Left kidney (tissue), 2 donors: Measurements from ENCODE around the gene ECEL1. TPM values are rescaled to one million over a fixed set of nuclear protein-coding genes. Genes with fewer than 3 reads are reported as not detected.

Experiments used
- DNase-seq: peaks from one replicate; pipeline ENCODE4 v3.0.0-alpha.2; 2013
- polyA plus RNA-seq: library from polyadenylated mRNA; unstranded; fragments of 120-200 nt; gene quantifications from one replicate; pipeline ENCODE4 v1.2.1, GENCODE V29; 2013; ENCODE audit not compliant: insufficient read length

ECEL1 gene
- polyA plus RNA-seq, 1 donor, result 12.4 TPM

GRCh38 chr2:232483923-232484627 lies 3.6 kb downstream of the ECEL1 start:
- DNase-seq, result no peak

GRCh38 chr2:232483311-232483922 lies 4.2 kb downstream of the ECEL1 start:
- no peak for DNase-seq

GRCh38 chr2:232482301-232483238 lies 5.1 kb downstream of the ECEL1 start:
- DNase-seq, result no peak

- no peak for DNase-seq
Observed at GRCh38 chr2:232481322-232482140, 6.1 kb downstream of the ECEL1 start.

- DNase-seq, result no peak
Observed at GRCh38 chr2:232480201-232481190, 7.1 kb downstream of the ECEL1 start.

- DNase-seq, result no peak
Observed at GRCh38 chr2:232479341-232480200, 8.1 kb downstream of the ECEL1 start.

GRCh38 chr2:232478571-232479340 lies 8.9 kb downstream of the ECEL1 start:
- no peak for DNase-seq

- no peak for DNase-seq
Observed at GRCh38 chr2:232477751-232478510, 9.7 kb downstream of the ECEL1 start.

- no peak for DNase-seq
Observed at GRCh38 chr2:232476791-232477190, 10.8 kb downstream of the ECEL1 start.

GRCh38 chr2:232476045-232476444 lies 11.6 kb downstream of the ECEL1 start:
- no peak for DNase-seq

GRCh38 chr2:232473467-232473890 lies 14.2 kb downstream of the ECEL1 start:
- DNase-seq, result peak; percentile 62

- DNase-seq, result no peak
Observed at GRCh38 chr2:232466221-232466620, 21.4 kb downstream of the ECEL1 start.

- DNase-seq, result no peak
Observed at GRCh38 chr2:232465061-232465460, 22.6 kb downstream of the ECEL1 start.

- DNase-seq, result no peak
Observed at GRCh38 chr2:232464544-232464885, 23.1 kb downstream of the ECEL1 start.

- no peak for DNase-seq
Observed at GRCh38 chr2:232463701-232464543, 23.7 kb downstream of the ECEL1 start.

GRCh38 chr2:232460171-232460570 lies 27.5 kb downstream of the ECEL1 start:
- no peak for DNase-seq

GRCh38 chr2:232459419-232460035 lies 28.1 kb downstream of the ECEL1 start:
- DNase-seq, result no peak
